ENCODE measurements around the gene CNGB1.

DNA sequence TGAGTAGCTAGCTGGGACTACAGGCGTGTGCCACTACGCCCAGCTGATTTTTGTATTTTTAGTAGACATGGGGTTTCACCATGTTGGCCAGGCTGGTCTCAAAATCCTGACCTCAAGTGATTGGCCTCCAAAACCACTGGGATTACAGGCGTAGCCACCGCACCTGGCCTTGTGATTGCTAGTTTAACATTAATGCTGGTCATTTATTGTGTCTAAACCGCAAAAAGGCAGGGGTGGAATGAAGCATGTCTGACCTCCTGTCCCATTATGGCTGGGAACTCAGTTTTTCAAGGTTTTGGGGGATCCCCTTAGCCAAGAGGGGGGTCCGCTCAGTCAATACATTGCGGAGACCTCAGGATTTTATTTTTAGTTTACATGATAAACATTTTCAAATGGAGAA, 10.7 kb upstream of the CNGB1 start:
- TF ChIP-seq, protein P1, sequence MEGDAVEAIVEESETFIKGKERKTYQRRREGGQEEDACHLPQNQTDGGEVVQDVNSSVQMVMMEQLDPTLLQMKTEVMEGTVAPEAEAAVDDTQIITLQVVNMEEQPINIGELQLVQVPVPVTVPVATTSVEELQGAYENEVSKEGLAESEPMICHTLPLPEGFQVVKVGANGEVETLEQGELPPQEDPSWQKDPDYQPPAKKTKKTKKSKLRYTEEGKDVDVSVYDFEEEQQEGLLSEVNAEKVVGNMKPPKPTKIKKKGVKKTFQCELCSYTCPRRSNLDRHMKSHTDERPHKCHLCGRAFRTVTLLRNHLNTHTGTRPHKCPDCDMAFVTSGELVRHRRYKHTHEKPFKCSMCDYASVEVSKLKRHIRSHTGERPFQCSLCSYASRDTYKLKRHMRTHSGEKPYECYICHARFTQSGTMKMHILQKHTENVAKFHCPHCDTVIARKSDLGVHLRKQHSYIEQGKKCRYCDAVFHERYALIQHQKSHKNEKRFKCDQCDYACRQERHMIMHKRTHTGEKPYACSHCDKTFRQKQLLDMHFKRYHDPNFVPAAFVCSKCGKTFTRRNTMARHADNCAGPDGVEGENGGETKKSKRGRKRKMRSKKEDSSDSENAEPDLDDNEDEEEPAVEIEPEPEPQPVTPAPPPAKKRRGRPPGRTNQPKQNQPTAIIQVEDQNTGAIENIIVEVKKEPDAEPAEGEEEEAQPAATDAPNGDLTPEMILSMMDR (optimal IDR thresholded peaks at IDR 0.05 in 1 of 3, IDR thresholded peaks at IDR 0.05 in 1 of 3, conservative IDR thresholded peaks at IDR 0.05 in 1 of 3; ENCODE audit: extremely low read depth in 1 of 3, insufficient read depth in 2 of 3, low read length in 3 of 3) = no peak
- TF ChIP-seq EZH2 (IDR thresholded peaks at IDR 0.05; ENCODE audit: low read length) = no peak

All from keratinocyte (primary cell).